HG02852 (cell line): ENCODE measurements around the gene HOXA2.

Experiments
- ATAC-seq: cut with Tn5 transposase; IDR thresholded peaks from one replicate; pipeline ENCODE4 v1.9.1; 2021; ENCODE audit warnings: mild to moderate bottlenecking, moderate library complexity; ENCODE audit not compliant: unreplicated experiment

Gene HOXA2

GRCh38 chr7:27101171-27101956 is 1.1 kb downstream of the HOXA2 start:
- ATAC-seq: no peak

DNA sequence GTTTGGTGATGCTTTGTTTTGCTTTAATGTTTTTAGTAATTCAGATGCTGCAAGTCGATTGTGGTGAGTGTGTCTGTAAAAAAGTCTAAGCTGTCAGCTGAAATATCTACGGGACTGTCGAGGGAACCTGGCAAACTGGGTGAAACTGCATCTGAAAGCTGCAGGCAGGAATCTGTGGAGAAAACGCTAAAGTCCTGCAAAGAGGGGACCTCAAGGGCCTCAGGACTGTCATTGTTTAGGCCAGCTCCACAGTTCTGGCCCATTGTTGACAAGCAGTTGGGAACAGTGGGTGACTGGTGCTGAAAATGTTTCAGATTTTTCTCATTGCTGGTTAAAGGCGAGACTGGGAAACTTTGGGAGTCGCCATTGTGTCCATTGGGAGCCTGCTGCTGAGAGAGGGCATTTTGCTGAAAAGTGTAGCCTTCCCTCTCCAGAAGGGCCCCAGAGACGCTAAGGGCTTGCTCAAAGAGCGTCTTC is 1.8 kb downstream of the HOXA2 start:
- ATAC-seq: no peak

GRCh38 chr7:27099453-27100370 is 2.8 kb downstream of the HOXA2 start:
- ATAC-seq: no peak

DNA sequence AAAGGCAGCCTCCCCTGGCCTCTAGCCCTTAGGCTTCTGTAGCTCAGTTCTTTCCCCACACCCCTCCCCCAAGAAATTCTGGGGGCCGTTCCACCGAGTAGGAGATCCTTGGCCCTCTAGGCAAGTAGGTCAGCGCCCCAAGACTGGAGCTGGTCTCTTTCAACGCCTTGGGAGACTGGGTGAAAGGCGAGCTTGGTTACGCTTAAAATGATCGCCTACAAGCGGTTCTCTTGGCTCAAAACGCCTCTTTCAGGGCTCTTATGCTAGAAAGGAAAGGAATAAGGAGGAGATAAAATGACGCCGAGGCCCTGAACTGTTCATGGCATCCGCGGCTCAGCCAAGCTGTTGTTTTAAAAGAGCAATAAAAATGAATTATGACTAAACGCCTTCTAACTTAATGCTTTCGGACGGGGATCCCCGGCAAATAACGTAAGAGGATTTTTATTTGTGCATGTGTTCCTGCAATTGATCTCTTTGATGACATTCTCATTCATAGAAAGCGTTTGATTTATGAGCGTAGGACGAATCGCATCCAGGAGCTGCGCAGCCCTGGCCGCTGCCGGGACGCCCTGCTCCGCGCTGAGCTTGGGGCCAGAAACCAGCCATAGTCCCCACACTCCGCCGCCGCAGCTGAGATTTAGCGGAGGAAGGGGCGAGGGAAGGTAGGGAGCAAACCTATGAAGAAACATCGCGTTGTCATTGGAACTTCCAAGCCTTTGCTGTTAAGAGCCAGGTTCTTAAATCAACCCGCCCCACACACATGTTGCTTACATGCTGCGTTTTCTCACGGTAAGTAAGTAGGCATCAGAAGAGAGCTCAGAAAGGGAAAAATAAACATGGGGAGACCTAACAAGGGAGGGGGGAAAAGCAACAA is 3.7 kb downstream of the HOXA2 start:
- ATAC-seq: no peak

GRCh38 chr7:27097686-27098577 is 4.6 kb downstream of the HOXA2 start:
- no peak for ATAC-seq

- ATAC-seq: no peak
Observed at GRCh38 chr7:27096768-27097514, 5.5 kb downstream of the HOXA2 start.

GRCh38 chr7:27095897-27096767 is 6.4 kb downstream of the HOXA2 start, which contains the start of gene HOXA1:
HOXA1 (minus strand) TSS chr7:27096000; CDS start chr7:27095912, 88 bp downstream.
- peak; percentile 87 for ATAC-seq

GRCh38 chr7:27095050-27095896 is 7.2 kb downstream of the HOXA2 start:
- ATAC-seq: peak; percentile 10

DNA sequence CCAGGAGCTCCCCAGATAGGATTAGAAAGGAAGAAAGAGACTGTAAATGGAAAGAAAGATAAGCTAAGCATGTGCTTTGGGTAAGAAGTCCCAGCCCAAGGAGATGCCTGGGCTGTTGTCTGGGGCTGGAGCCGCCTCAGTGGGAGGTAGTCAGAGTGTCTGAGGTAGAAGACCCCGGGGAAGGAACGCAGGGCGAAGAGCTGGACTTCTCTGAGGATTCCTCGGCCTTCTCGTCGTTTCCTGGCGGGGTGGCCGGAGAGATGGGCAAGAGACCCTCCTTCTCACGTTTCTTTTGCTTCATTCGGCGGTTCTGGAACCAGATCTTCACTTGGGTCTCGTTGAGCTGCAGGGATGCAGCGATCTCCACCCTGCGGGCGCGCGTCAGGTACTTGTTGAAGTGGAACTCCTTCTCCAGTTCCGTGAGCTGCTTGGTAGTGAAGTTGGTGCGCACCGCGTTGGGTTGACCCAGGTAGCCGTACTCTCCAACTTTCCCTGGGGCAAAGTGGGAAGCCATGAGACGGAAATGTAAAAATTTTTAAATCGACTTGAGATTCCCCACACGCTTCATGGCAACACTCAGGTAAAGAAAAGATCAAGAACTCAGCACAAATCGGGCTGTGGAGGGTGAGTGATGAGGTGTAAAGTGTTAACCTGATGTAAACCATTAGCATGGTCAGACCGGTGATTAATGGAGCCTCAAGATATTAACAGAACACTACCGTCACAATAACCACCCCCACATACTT is 8.0 kb downstream of the HOXA2 start:
- no peak for ATAC-seq

- no peak for ATAC-seq
Observed at GRCh38 chr7:27093184-27093895, 9.1 kb downstream of the HOXA2 start.

- ATAC-seq: no peak
Observed at GRCh38 chr7:27092819-27093110, 9.7 kb downstream of the HOXA2 start.

DNA sequence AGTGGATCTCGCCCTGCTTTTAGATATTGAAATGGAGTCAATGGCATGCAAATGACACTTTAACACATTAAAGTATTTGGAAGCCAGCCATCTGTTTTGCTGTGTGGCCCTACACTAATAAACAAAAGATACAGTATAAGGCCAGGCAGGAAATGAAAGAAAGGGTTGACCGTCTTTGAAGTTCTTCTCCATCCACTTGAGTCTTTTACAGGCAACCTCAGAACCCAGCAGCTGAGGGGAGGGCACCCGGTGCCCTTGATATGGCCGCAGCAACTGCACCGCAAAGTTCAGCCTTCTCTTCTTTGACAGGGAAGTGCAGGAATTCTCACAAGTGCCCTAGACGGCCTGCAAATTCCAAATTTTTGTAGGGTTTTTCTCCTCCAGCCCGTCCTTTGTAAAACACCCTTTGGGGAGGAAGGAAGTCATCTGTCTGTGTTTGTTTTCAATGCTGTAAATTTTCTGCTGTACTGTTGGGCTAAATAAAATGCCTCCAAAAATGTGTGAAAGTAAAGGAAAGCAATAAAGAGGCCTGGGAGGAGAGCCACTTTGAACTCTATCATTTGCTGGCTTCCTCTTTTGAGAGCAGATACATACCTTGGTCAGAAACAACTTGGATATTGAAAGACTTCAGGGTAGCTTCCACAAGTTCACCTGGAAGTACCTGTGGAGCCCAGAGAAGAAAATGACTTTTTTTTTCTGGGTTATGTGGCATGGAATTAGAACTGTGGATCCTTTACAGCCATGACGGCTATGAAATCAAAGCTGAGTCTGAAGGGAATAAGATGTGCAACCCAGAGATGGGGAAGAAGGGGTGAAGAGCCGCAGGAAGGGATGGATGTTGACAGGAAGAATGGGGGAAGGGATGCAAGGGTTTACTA is 10.3 kb downstream of the HOXA2 start:
- no peak for ATAC-seq

DNA sequence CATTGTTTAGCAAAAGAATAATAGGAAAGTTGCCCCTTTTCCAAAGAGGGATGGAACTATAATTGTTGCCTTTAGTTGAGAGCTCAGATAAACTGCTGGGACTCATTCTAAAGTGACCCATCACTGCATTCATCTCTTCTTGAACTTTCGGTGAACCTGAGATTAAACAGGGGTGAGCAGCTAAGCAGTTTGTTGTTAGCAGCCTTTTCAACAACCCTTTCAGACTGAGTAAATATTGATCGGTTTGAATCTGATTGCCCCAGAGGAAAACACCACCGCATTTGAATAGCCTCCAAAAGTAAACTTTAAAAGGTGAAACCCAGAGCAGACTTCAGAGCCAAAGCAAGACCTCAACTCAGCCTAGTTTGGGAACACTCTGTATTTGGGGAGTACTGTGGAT is 11.4 kb downstream of the HOXA2 start:
- ATAC-seq: no peak

DNA sequence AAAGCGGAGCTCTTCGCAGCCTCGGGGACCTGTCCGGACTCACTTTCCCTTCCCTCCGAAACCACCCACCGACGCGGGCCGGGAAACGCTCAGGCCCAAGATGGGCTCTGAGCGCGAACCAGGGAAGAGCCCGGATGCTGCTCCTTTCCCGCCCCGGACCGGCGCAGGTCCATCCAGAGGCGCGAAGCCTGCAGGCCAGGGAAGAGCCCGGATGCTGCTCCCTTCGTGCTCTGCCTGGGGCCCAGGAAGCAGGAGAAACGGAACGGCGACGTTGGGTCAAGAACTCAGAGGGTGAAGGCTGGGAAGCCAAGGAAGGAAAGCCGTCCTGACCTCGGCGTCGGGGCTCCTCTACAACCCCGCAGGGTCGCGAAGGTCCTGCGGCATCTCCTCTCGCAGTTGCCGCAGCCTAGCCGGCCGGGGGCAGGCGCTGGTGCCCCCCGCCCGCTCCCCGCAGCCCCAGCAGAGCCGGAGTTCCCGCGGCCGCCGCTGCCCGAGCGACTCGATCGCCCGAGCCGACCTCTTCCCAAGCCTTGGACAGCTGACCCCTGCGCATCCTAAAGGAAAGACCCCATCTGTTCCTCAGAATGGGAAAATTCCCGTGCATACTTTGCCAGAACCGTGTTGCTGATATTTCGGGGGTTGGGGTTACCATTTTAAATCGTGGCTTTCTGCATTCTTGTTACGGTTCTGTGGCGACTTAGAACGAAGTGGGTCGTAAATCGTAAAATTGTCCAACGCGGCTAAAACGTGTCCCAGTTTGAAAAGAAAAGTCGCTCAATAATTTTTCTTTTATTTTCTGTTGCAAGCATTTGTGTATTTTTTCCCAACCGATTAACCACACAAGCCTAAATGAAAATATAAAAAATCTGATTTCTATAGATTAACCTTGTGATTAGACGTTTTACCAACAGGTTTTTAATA is 14.2 kb downstream of the HOXA2 start:
- no peak for ATAC-seq
